ENCODE results near the gene CDKN2C. TPM values are rescaled to one million over a fixed set of nuclear protein-coding genes. Genes with fewer than 3 reads are reported as not detected.

The CDKN2C gene
- total RNA-seq, 1 donor from 2014 or later, result 3.3 TPM

- CTCF ChIA-PET, result interaction anchor here (1.6 kb wide), 1 partner anchor 25 kb away, joined by 4 read pairs; no protein-coding TSS in a partner anchor
These were observed 14.9 kb upstream of the CDKN2C start for GRCh38 chr1:50955116-50955515.

GRCh38 chr1:50959303-50959912 lies 10.6 kb upstream of the CDKN2C start:
- DNase-seq (no peak), ATAC-seq (ENCODE audit: low read depth) (peak; percentile 5)
- TF ChIP-seq CTCF (IDR thresholded peaks at IDR 0.05), result no peak
- ChIA-PET POLR2A (interaction anchor here (4.2 kb wide), 1 partner anchor 10 kb away, joined by 48 read pairs; the partner anchor contains the start of gene CDKN2C), CTCF (interaction anchor here (1.6 kb wide), 1 partner anchor 30 kb away, joined by 7 read pairs; no protein-coding TSS in a partner anchor)
- Mint-ChIP-seq H3K4me3 (peak overlapping the region; percentile 93), H3K27me3 (no peaks in the 10 kb centered on the region), H3K9me3 (no peaks in the 10 kb centered on the region), H3K36me3 (ENCODE audit: low read depth) (peaks cover 9% of the 10 kb centered on the region), H3K27ac (peak overlapping the region; percentile 68), H3K4me1 (peaks cover 28% of the 10 kb centered on the region)
- intact Hi-C loops (cut with micrococcal nuclease), result no loop called here

More at GRCh38 chr1:50955116-50955515, 14.9 kb upstream of the CDKN2C start:
- no peak overlapping the region for H3K27ac Mint-ChIP-seq
- no peak for TF ChIP-seq CTCF (IDR thresholded peaks at IDR 0.05)
- DNase-seq (no peak), ATAC-seq (ENCODE audit: low read depth) (no peak)
- peaks cover 32% of the 10 kb centered on the region for H3K4me1 Mint-ChIP-seq
- POLR2A ChIA-PET, result no interaction called here
- intact Hi-C loops (cut with micrococcal nuclease), result no loop called here
- no peaks in the 10 kb centered on the region for H3K9me3 Mint-ChIP-seq
- H3K36me3 Mint-ChIP-seq (ENCODE audit: low read depth), result peaks cover 12% of the 10 kb centered on the region
- no peak overlapping the region for H3K4me3 Mint-ChIP-seq
- no peaks in the 10 kb centered on the region for H3K27me3 Mint-ChIP-seq

- H3K4me1 Mint-ChIP-seq, result peaks cover 23% of the 10 kb centered on the region
- ATAC-seq (ENCODE audit: low read depth) (peak; percentile 90), DNase-seq (peak; percentile 98)
- no peaks in the 10 kb centered on the region for H3K9me3 Mint-ChIP-seq
- ChIA-PET POLR2A (interaction anchor here (0.6 to 4.2 kb wide), 6 partner anchors 9 to 769 kb away, joined by 3 to 48 read pairs (median 10); partner anchors contain the start of gene CDKN2C), CTCF (interaction anchor here (0.5 to 1.6 kb wide), 4 partner anchors 9 to 41 kb away, joined by 3 to 7 read pairs (median 4); no protein-coding TSS in a partner anchor)
- H3K4me3 Mint-ChIP-seq, result peak within 1 kb of the TSS; percentile 93
- TF ChIP-seq CTCF (IDR thresholded peaks at IDR 0.05), result no peak
- H3K27me3 Mint-ChIP-seq, result no peaks in the 10 kb centered on the region
- peak within 1 kb of the TSS; percentile 95 for H3K27ac Mint-ChIP-seq
- intact Hi-C loops (cut with micrococcal nuclease), result loop anchor here (1.0 to 10.0 kb wide), 4 partner anchors 8 to 1095 kb away; partner anchors contain the start of genes BTF3L4, NRDC and TXNDC12
- peaks cover 9% of the 10 kb centered on the region for H3K36me3 Mint-ChIP-seq (ENCODE audit: low read depth)
These were observed 9.9 kb upstream of the CDKN2C start, which contains the start of gene FAF1 for GRCh38 chr1:50959913-50960844. Gene FAF1 (minus strand): TSS chr1:50960267. CDS start chr1:50959811, 456 bp downstream.

GRCh38 chr1:50964863-50965262 lies 5.2 kb upstream of the CDKN2C start:
- H3K9me3 Mint-ChIP-seq, result no peaks in the 10 kb centered on the region
- no peak for DNase-seq
- H3K4me1 Mint-ChIP-seq, result peaks cover 15% of the 10 kb centered on the region
- intact Hi-C loops (cut with micrococcal nuclease), result loop anchor here (10.0 kb wide), 1 partner anchor 1090 kb away; the partner anchor contains the start of genes BTF3L4 and TXNDC12
- H3K4me3 Mint-ChIP-seq, result no peak overlapping the region
- no peak for ATAC-seq (ENCODE audit: low read depth)
- no peak overlapping the region for H3K27ac Mint-ChIP-seq
- POLR2A ChIA-PET, result no interaction called here
- no peaks in the 10 kb centered on the region for H3K27me3 Mint-ChIP-seq
- peaks cover 14% of the 10 kb centered on the region for H3K36me3 Mint-ChIP-seq (ENCODE audit: low read depth)
- CTCF ChIA-PET, result no interaction called here
- TF ChIP-seq CTCF (IDR thresholded peaks at IDR 0.05), result no peak
